DMS153 treated with DMSO at 0.1 percent for 48 hours (cell line): ENCODE results near the gene CCPG1.
A peak's percentile ranks its signal among the peaks of the same experiment; 100 is the strongest.

ENCODE experiments used
- DNase-seq: peaks from one replicate; lab custom pipeline; 2025; ENCODE audit not compliant: unreplicated experiment; lab: John Stamatoyannopoulos, UW

Gene CCPG1

GRCh38 chr15:55320963-55321362 lies 87.2 kb downstream of the CCPG1 start:
- no peak for DNase-seq

GRCh38 chr15:55320238-55320550 lies 88.0 kb downstream of the CCPG1 start:
- no peak for DNase-seq

- DNase-seq, result no peak
These were observed 88.5 kb downstream of the CCPG1 start for GRCh38 chr15:55319537-55320237.

GRCh38 chr15:55318588-55319494 lies 89.3 kb downstream of the CCPG1 start, which contains the start of the genes PIGB and PIGBOS1:
TSS of gene PIGB (plus strand) at chr15:55319222. CDS start at chr15:55319251, 29 bp downstream.
TSS of gene PIGBOS1 (minus strand) at chr15:55319123. CDS start at chr15:55317792, 1,331 bp downstream.
- DNase-seq, result peak; percentile 24
